Choroid plexus epithelial cell (primary cell): Measurements from ENCODE around the gene GABRB1.

Experiments used
- DNase-seq: peaks from one replicate; pipeline ENCODE4 v3.0.0-alpha.2; 2010; ENCODE audit warnings: low read depth
- H3K4me3 ChIP-seq: 2 replicates; pipeline ENCODE4 v1.5.1; 2011; ENCODE audit warnings: low read depth, mild to moderate bottlenecking, control low read depth, low read length, moderate library complexity
- TF ChIP-seq, protein P1 (sequence below): conservative IDR thresholded peaks from 2 replicates; pipeline ENCODE4 v1.5.1; 2011; ENCODE audit warnings: low read depth, mild to moderate bottlenecking, control low read depth, inconsistent platforms, low read length, moderate library complexity

Gene GABRB1

GRCh38 chr4:47471064-47471463 is 439.7 kb downstream of the GABRB1 start:
- no peak overlapping the region for H3K4me3 ChIP-seq
- TF ChIP-seq, protein P1, sequence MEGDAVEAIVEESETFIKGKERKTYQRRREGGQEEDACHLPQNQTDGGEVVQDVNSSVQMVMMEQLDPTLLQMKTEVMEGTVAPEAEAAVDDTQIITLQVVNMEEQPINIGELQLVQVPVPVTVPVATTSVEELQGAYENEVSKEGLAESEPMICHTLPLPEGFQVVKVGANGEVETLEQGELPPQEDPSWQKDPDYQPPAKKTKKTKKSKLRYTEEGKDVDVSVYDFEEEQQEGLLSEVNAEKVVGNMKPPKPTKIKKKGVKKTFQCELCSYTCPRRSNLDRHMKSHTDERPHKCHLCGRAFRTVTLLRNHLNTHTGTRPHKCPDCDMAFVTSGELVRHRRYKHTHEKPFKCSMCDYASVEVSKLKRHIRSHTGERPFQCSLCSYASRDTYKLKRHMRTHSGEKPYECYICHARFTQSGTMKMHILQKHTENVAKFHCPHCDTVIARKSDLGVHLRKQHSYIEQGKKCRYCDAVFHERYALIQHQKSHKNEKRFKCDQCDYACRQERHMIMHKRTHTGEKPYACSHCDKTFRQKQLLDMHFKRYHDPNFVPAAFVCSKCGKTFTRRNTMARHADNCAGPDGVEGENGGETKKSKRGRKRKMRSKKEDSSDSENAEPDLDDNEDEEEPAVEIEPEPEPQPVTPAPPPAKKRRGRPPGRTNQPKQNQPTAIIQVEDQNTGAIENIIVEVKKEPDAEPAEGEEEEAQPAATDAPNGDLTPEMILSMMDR, result no peak

GRCh38 chr4:47471591-47471990 is 440.2 kb downstream of the GABRB1 start:
- TF ChIP-seq, protein P1, result no peak
- no peak overlapping the region for H3K4me3 ChIP-seq
- DNase-seq, result no peak

More at GRCh38 chr4:47471064-47471463, 439.7 kb downstream of the GABRB1 start:
- no peak for DNase-seq

DNA sequence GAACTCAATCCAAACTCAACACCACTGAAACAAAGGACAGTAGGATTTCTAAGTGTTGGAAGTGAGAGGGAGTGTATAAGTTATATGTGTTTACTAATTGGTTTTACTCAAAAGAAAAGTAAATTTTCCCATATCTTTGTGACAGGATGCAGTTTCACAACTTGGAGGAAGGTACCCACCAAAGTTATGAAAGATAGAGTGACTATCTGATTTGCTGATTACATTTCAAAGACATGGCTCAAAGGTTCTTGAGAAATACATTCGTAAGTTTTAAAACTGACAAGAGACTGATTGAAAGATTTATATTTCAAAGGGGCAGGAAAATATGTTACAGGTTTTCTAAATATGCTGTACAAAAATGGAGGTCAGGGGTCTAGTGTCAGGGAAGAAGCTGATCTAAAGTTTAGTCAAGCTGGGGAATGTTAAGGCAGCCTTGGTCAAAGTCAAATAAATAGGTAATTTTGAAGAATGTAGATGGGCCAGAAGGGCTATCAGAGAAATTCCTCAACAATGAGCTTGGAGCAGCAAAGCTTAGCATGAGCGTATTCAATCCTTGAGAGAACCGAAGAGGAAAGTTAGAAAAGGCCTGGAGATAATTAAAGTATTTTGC is 441.9 kb downstream of the GABRB1 start:
- TF ChIP-seq, protein P1, result no peak
- no peak for DNase-seq
- H3K4me3 ChIP-seq, result no peak overlapping the region

- no peak for DNase-seq
Measured at GRCh38 chr4:47474799-47475198, 443.4 kb downstream of the GABRB1 start.

GRCh38 chr4:47475411-47475810 is 444.0 kb downstream of the GABRB1 start:
- TF ChIP-seq, protein P1, result no peak
- no peak for DNase-seq
- no peak overlapping the region for H3K4me3 ChIP-seq

More at GRCh38 chr4:47474799-47475198, 443.4 kb downstream of the GABRB1 start:
- TF ChIP-seq, protein P1, result no peak
- no peak overlapping the region for H3K4me3 ChIP-seq
